Mesendoderm (in vitro differentiated cells): ENCODE measurements around the gene MRGPRE.

Source experiments
- DNase-seq: peaks from one replicate; pipeline ENCODE4 v3.0.0; 2013
- H2AK5ac ChIP-seq: 2 replicates; pipeline ENCODE4 v1.6.1; 2013; ENCODE audit warnings: low read length, inconsistent platforms
- H2BK120ac ChIP-seq: 2 replicates; pipeline ENCODE4 v1.6.1; 2013; ENCODE audit warnings: low read depth, mild to moderate bottlenecking, low read length, moderate library complexity, mixed read lengths
- H2BK15ac ChIP-seq: replicated peaks from 2 replicates; pipeline ENCODE4 v1.6.1; 2013; ENCODE audit warnings: low read depth, mild to moderate bottlenecking, moderate library complexity
- H2BK5ac ChIP-seq: 2 replicates; pipeline ENCODE4 v1.6.1; 2013; ENCODE audit warnings: low read length, inconsistent platforms
- H3K18ac ChIP-seq: 2 replicates; pipeline ENCODE4 v1.6.1; 2013; ENCODE audit warnings: mild to moderate bottlenecking, low read length, mixed read lengths
- H3K23ac ChIP-seq: one replicate; pipeline ENCODE4 v1.6.1; 2013; ENCODE audit warnings: low read length
- H3K27ac ChIP-seq: 2 replicates; pipeline ENCODE4 v1.5.1; 2013; ENCODE audit warnings: low read depth, mild to moderate bottlenecking, inconsistent platforms, low read length, moderate library complexity
- H3K27me3 ChIP-seq: 2 replicates; pipeline ENCODE4 v1.6.1; 2013; ENCODE audit warnings: low read length, control low read depth, mild to moderate bottlenecking, inconsistent platforms; ENCODE audit not compliant: insufficient read depth, poor library complexity
- H3K36me3 ChIP-seq: 2 replicates; pipeline ENCODE4 v1.6.1; 2013; ENCODE audit warnings: low read length, inconsistent platforms; ENCODE audit not compliant: control insufficient read depth, insufficient read depth
- H3K4ac ChIP-seq: one replicate; pipeline ENCODE4 v1.6.1; 2013; ENCODE audit warnings: low read depth, mild to moderate bottlenecking, low read length, moderate library complexity
- H3K4me1 ChIP-seq: 2 replicates; pipeline ENCODE4 v1.6.1; 2013; ENCODE audit warnings: low read depth, low read length, inconsistent platforms; ENCODE audit not compliant: control insufficient read depth
- H3K4me2 ChIP-seq: 2 replicates; pipeline ENCODE4 v1.6.1; 2013; ENCODE audit warnings: low read length
- H3K4me3 ChIP-seq: 2 replicates; pipeline ENCODE4 v1.5.1; 2013; ENCODE audit warnings: mild to moderate bottlenecking, low read length
- H3K56ac ChIP-seq: one replicate; pipeline ENCODE4 v1.6.1; 2013; ENCODE audit warnings: low read length
- H3K79me1 ChIP-seq: 2 replicates; pipeline ENCODE4 v1.6.1; 2013; ENCODE audit warnings: low read length, inconsistent platforms
- H3K79me2 ChIP-seq: 2 replicates; pipeline ENCODE4 v1.6.1; 2013; ENCODE audit warnings: mild to moderate bottlenecking, low read length; ENCODE audit not compliant: control insufficient read depth, insufficient read depth
- H3K9ac ChIP-seq: 2 replicates; pipeline ENCODE4 v1.6.1; 2013; ENCODE audit warnings: low read length, inconsistent platforms
- H4K5ac ChIP-seq: one replicate; pipeline ENCODE4 v1.6.1; 2013; ENCODE audit warnings: low read length
- H4K8ac ChIP-seq: one replicate; pipeline ENCODE4 v1.6.1; 2013; ENCODE audit warnings: low read depth, mild to moderate bottlenecking, control low read depth, low read length, moderate library complexity
- WGBS: extraction: QIAGEN DNeasy Blood & Tissue Kit; methylation state at CpG from one replicate; pipeline ENCODE4 v1.1.7; 2013; ENCODE audit warnings: low lambda C conversion rate, missing lambda C conversion rate; ENCODE audit not compliant: insufficient coverage; ENCODE audit errors: extremely low coverage; 5-methylcytosine and 5-hydroxymethylcytosine counted together

Gene MRGPRE

GRCh38 chr11:3208272-3208671 lies 23.9 kb downstream of the MRGPRE start:
- no peak for DNase-seq

DNA sequence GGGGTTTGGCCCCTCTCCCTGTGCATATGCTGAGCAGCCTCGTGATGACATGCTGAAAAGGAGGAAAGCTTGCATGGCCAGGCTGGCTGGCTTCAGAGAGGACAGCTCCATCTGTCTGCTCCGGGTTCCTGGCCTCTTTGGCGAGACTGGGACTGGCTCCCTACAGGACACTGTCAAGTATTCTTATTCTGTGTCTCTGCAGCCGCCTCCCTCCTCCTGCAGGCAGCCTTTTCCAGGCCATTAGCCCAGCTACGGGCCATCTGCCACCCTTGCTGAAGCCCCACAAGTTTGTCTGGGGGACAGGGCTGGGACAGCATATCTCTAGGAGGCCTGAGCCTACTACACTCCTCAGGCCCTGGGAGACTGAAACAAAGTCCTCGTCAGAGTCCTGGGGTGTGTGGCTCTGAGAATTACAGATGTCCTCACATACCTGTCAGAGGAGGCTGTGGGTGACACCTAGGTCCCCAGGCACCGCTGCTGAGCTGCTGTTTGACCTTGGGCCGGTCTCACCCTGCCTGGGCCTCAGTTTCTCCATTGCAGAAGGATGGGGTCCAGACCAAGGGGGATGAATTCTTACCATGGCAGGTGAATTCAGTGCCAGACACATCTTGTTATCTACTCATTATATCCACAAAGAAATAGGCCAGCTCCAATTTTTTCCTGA lies 24.6 kb downstream of the MRGPRE start:
- H3K4ac ChIP-seq: no peak overlapping the region
- H2BK120ac ChIP-seq: no peak overlapping the region
- no peaks in the 10 kb centered on the region for H3K79me1 ChIP-seq
- no peak overlapping the region for H3K18ac ChIP-seq
- DNase-seq: no peak
- H2BK5ac ChIP-seq: no peak overlapping the region
- no peak overlapping the region for H2AK5ac ChIP-seq
- H3K9ac ChIP-seq: no peak overlapping the region
- H4K8ac ChIP-seq: no peak overlapping the region
- H3K56ac ChIP-seq: no peak overlapping the region
- H3K4me1 ChIP-seq: no peaks in the 10 kb centered on the region
- no peak overlapping the region for H3K4me2 ChIP-seq
- no CpG with 5 or more reads among the region's 8 CpGs for WGBS
- no peak overlapping the region for H3K27ac ChIP-seq
- H3K27me3 ChIP-seq: peaks cover 4% of the 10 kb centered on the region
- no peak overlapping the region for H3K23ac ChIP-seq
- no peak overlapping the region for H4K5ac ChIP-seq
- no peak overlapping the region for H3K4me3 ChIP-seq
- H3K36me3 ChIP-seq: no peaks in the 10 kb centered on the region
- no peaks in the 10 kb centered on the region for H3K79me2 ChIP-seq
- H2BK15ac ChIP-seq: no peak overlapping the region

More at GRCh38 chr11:3208272-3208671, 23.9 kb downstream of the MRGPRE start:
- Histone ChIP-seq H3K4ac (no peak overlapping the region), H3K18ac (no peak overlapping the region), H4K5ac (no peak overlapping the region), H3K4me2 (no peak overlapping the region), H3K9ac (no peak overlapping the region), H3K4me3 (no peak overlapping the region), H3K4me1 (no peaks in the 10 kb centered on the region), H3K27me3 (no peaks in the 10 kb centered on the region), H3K23ac (no peak overlapping the region), H3K27ac (no peak overlapping the region), H3K56ac (no peak overlapping the region), H2BK15ac (no peak overlapping the region), H3K36me3 (no peaks in the 10 kb centered on the region), H4K8ac (no peak overlapping the region), H2BK5ac (no peak overlapping the region), H3K79me2 (no peaks in the 10 kb centered on the region), H2BK120ac (no peak overlapping the region), H3K79me1 (no peaks in the 10 kb centered on the region), H2AK5ac (no peak overlapping the region)
- WGBS: no CpG with 5 or more reads among the region's 6 CpGs

- Histone ChIP-seq H3K4ac (no peak overlapping the region), H3K79me2 (no peaks in the 10 kb centered on the region), H3K36me3 (no peaks in the 10 kb centered on the region), H2BK120ac (no peak overlapping the region), H3K4me3 (no peak overlapping the region), H4K8ac (no peak overlapping the region), H3K27me3 (peaks cover 9% of the 10 kb centered on the region), H3K18ac (no peak overlapping the region), H2AK5ac (no peak overlapping the region), H2BK5ac (no peak overlapping the region), H3K9ac (no peak overlapping the region), H3K4me1 (no peaks in the 10 kb centered on the region), H2BK15ac (no peak overlapping the region), H3K27ac (no peak overlapping the region), H3K79me1 (no peaks in the 10 kb centered on the region), H4K5ac (no peak overlapping the region), H3K23ac (no peak overlapping the region), H3K4me2 (no peak overlapping the region), H3K56ac (no peak overlapping the region)
- no peak for DNase-seq
- no CpG with 5 or more reads among the region's 1 CpG for WGBS
These were observed 25.4 kb downstream of the MRGPRE start for GRCh38 chr11:3206922-3207204.

DNA sequence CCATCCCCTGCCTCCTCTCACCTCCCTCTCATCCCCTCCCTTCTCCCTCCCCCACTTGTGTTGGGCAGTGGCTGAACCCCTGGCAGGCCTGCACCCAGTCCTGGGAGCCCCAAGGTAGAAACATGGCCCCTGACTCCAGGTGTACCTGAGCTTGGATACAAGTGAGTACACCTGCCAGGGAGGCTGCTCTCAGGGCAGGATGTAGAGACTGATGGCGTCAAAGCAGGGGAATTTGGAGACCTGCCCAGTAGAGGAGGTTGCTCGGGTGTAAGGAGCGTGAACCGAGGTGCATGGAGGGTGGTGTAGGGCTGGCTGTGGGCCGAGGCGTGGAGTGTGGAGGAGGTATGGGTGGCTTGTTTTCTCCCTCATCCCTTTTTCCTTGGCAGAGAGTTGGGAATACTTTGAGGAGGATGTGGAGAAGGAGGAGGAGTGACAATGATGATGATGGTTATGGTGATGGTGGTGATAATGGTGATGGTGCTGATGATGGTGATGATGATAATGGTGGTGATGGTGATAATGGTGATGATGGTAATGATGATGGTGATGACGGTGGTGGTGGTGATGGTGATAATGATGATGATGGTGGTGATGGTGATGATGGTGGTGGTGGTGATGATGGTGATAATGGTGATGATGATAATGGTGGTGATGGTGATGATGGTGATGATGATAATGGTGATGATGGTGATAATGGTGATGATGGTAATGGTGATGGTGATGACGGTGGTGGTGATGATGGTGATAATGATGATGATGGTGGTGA lies 25.9 kb downstream of the MRGPRE start:
- Histone ChIP-seq H3K36me3 (no peaks in the 10 kb centered on the region), H3K4me3 (no peak overlapping the region), H4K8ac (no peak overlapping the region), H4K5ac (no peak overlapping the region), H3K4ac (no peak overlapping the region), H3K18ac (no peak overlapping the region), H3K79me2 (no peaks in the 10 kb centered on the region), H3K27me3 (peaks cover 9% of the 10 kb centered on the region), H2BK120ac (no peak overlapping the region), H3K9ac (no peak overlapping the region), H2BK15ac (no peak overlapping the region), H3K56ac (no peak overlapping the region), H3K4me2 (no peak overlapping the region), H2BK5ac (no peak overlapping the region), H3K23ac (no peak overlapping the region), H2AK5ac (no peak overlapping the region), H3K79me1 (no peaks in the 10 kb centered on the region), H3K4me1 (no peaks in the 10 kb centered on the region), H3K27ac (no peak overlapping the region)
- no peak for DNase-seq
- no CpG with 5 or more reads among the region's 8 CpGs for WGBS

DNA sequence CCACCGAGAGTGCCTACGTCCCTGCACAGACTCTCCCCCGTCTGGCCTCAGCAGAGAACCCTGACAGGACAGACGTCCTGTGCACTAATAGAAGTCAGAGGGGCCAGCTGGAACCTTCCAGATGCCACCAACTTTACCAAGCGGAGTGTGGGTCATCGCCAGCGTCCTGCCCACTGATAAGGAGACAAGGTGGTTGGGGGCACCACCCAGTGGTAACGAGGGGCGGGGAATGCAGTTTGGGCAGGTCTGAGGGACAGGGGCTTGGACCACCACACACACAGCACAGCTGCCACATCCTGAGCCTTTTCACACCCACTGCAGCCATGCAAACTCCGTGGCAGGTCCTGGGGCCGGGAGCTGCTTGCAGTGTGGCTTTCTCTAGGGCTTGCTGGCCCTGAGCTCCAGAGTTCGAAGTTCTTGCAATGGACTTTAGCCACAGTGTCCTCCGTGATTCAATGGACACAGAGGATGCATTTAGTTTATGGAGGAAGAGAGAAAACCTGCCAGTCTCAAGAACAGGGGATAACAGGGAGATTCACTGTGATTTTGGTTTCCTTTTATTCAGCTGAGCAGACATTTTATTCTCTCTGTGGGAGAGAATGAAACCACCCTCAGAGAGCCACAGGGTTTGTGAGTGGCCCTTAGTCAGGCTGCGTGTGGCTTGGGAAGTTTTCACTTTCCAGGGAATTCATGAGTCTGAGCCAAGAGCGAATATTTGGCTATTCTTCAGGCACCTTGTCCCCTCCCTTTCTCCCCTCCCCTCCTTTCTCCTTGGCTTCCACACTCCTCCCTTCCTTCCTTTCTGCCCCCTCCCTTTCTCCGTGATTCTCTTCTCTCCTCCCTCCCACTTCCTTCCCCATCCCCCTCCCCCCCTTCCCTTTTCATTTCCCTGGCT lies 26.7 kb downstream of the MRGPRE start:
- no CpG with 5 or more reads among the region's 16 CpGs for WGBS
- no peak overlapping the region for H2BK120ac ChIP-seq

More for the DNA sequence above, 26.7 kb downstream of the MRGPRE start:
- no peak overlapping the region for H3K4me3 ChIP-seq
- H2BK5ac ChIP-seq: no peak overlapping the region
- H2AK5ac ChIP-seq: no peak overlapping the region
- DNase-seq: no peak
- no peaks in the 10 kb centered on the region for H3K36me3 ChIP-seq
- no peak overlapping the region for H3K23ac ChIP-seq
- H3K56ac ChIP-seq: no peak overlapping the region
- H3K4me2 ChIP-seq: no peak overlapping the region
- peaks cover 9% of the 10 kb centered on the region for H3K27me3 ChIP-seq
- H3K4me1 ChIP-seq: no peaks in the 10 kb centered on the region
- no peak overlapping the region for H3K27ac ChIP-seq
- no peak overlapping the region for H2BK15ac ChIP-seq
- H3K79me2 ChIP-seq: no peaks in the 10 kb centered on the region
- H3K79me1 ChIP-seq: no peaks in the 10 kb centered on the region
- no peak overlapping the region for H4K5ac ChIP-seq
- H3K4ac ChIP-seq: no peak overlapping the region
- H3K18ac ChIP-seq: no peak overlapping the region
- no peak overlapping the region for H3K9ac ChIP-seq
- H4K8ac ChIP-seq: no peak overlapping the region
